NB4 (cell line): ENCODE measurements around the gene AKAP6.

Source experiments
- CTCF ChIP-seq: IDR thresholded peaks from one replicate; pipeline ENCODE4 v1.5.1; 2012; ENCODE audit warnings: low read depth, low read length
- POLR2A ChIP-seq: IDR thresholded peaks from 2 replicates; pipeline ENCODE4 v1.6.1; 2011; ENCODE audit warnings: mild to moderate bottlenecking; ENCODE audit not compliant: insufficient read length; ENCODE audit errors: extremely low read depth

GRCh38 chr14:32514236-32514635 is 185.1 kb downstream of the AKAP6 start:
- no peak for TF ChIP-seq CTCF
- TF ChIP-seq POLR2A = no peak
